Adipocyte (in vitro differentiated cells): ENCODE measurements around the gene MACO1.
A peak's percentile ranks its signal among the peaks of the same experiment; 100 is the strongest.
"Not testable (repeated sequence)": the region's sequence is repeated elsewhere in the genome, so short reads cannot be mapped to it uniquely, and the experiment has no call there.

Experiments
- DNase-seq: peaks from one replicate; pipeline ENCODE4 v3.0.0-alpha.2; 2015; ENCODE audit warnings: low read depth
- H3K27me3 ChIP-seq: replicated peaks from 2 replicates; pipeline ENCODE4 v1.7.0; 2013; ENCODE audit warnings: mild to moderate bottlenecking, low read length, moderate library complexity; ENCODE audit not compliant: control insufficient read depth, insufficient read depth
- H3K36me3 ChIP-seq: 2 replicates; pipeline ENCODE4 v1.7.0; 2013; ENCODE audit warnings: low read length, mild to moderate bottlenecking, moderate library complexity; ENCODE audit not compliant: control insufficient read depth, insufficient read depth, severe bottlenecking
- H3K4me1 ChIP-seq: 2 replicates; pipeline ENCODE4 v1.7.0; 2013; ENCODE audit warnings: mild to moderate bottlenecking, low read length, moderate library complexity; ENCODE audit not compliant: control insufficient read depth, insufficient read depth
- H3K4me3 ChIP-seq: 2 replicates; pipeline ENCODE4 v1.7.0; 2013; ENCODE audit warnings: mild to moderate bottlenecking, low read length, moderate library complexity
- H3K9ac ChIP-seq: 2 replicates; pipeline ENCODE4 v1.7.0; 2013; ENCODE audit warnings: mild to moderate bottlenecking, low read length, moderate library complexity
- H3K9me3 ChIP-seq: 2 replicates; pipeline ENCODE4 v1.7.0; 2013; ENCODE audit warnings: mild to moderate bottlenecking, low read length, moderate library complexity; ENCODE audit not compliant: control insufficient read depth

Gene MACO1, protein sequence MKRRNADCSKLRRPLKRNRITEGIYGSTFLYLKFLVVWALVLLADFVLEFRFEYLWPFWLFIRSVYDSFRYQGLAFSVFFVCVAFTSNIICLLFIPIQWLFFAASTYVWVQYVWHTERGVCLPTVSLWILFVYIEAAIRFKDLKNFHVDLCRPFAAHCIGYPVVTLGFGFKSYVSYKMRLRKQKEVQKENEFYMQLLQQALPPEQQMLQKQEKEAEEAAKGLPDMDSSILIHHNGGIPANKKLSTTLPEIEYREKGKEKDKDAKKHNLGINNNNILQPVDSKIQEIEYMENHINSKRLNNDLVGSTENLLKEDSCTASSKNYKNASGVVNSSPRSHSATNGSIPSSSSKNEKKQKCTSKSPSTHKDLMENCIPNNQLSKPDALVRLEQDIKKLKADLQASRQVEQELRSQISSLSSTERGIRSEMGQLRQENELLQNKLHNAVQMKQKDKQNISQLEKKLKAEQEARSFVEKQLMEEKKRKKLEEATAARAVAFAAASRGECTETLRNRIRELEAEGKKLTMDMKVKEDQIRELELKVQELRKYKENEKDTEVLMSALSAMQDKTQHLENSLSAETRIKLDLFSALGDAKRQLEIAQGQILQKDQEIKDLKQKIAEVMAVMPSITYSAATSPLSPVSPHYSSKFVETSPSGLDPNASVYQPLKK

DNA sequence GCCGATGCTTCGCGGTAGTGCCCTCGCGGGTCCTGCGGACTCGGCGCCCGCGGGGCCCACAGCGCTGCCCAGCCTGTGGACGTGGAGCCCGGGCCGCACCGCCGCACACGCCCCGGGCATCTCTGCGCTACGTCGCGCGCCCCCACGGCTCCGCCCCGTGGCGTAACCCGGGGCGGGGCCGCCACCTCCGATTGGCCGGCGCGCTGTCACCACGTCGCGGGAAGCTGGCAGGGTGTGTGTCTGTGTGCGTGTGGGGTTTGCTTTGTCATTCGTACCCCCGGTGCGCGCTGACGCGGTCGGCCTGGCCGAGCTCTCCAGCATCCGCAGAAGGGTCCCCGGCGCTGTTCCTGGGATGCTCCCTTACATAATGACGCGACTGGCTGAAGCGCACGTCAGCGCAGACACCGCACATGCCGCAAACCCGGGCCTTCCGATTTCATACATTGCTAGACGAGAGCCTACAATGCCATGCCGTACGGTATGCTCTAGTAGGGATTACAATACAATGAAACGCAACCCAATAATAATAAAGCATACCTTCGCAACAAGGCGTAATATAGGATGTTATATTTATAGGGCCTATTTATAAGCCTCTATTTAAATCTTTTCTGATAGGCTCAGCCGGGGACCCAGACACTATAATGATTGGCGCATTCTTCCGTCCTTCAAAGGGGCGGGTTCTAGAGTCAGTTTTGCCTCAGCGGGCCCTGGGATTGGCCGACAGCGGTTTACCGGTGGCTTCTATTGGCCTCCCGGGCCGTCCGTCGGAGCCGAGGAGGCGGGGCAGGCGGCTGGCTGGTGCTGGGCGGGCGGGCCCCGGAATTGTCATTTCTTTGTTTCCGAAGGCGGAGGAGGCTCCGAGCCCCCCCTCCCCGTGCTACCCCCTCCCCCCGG is at the start of gene MACO1:
TSS of gene MACO1 (plus strand) at position 825 of the 894 bp plus-strand sequence. CDS start 202 bp downstream, outside the sequence.
- no peaks in the 10 kb centered on the region for H3K36me3 ChIP-seq
- H3K9ac ChIP-seq, result peak within 1 kb of the TSS; percentile 95
- peak within 1 kb of the TSS; percentile 96 for H3K4me3 ChIP-seq
- peak; percentile 99 for DNase-seq
- H3K4me1 ChIP-seq, result peaks cover 40% of the 10 kb centered on the region
- no peaks in the 10 kb centered on the region for H3K27me3 ChIP-seq
- H3K9me3 ChIP-seq, result no peaks in the 10 kb centered on the region

DNA sequence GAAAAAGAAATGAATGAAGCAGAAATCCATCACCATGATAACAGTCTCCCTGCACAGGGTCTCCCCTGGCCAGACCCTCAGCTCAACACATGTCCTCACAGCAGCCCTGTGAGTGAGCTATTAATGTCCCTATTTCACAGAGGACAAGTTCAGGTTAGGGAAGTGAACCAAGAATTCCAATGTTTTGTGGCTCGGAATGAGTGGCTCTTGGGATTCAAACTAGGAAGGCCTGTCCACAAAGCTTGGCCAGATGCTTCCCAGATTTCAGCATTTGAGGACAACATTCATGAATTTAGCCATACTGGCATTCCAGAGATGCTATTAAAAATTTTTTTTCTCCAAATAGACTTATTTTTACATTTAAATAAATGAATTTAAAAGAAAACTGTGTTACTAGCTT is 48.2 kb upstream of the MACO1 start:
- H3K9me3 ChIP-seq, H3K4me3 ChIP-seq, H3K36me3 ChIP-seq, DNase-seq, H3K4me1 ChIP-seq, H3K27me3 ChIP-seq: not testable (repeated sequence)
- H3K9ac ChIP-seq, result peak overlapping the region; percentile 69

DNA sequence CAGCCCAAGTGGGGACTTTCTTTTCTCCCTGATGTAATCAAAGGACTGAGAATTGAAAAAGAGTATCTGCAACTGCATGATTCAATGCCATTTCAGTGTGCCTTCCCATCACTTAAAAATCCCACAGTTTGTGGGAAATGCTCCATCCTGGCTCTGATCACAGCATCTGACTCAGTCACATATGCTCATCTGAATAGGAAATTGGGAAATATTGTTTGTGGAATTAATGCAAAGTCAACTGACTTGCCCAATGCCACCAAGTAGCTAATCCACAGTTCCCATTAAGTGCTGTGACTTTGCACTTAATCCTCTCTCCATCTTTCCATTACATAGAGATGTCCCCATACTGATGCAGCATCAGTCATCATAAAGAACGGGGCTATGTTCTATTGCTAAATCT is 47.6 kb upstream of the MACO1 start:
- H3K4me1 ChIP-seq, H3K36me3 ChIP-seq, H3K9me3 ChIP-seq, H3K4me3 ChIP-seq, H3K27me3 ChIP-seq: not testable (repeated sequence)
- DNase-seq, result peak; percentile 20
- peak overlapping the region; percentile 69 for H3K9ac ChIP-seq

DNA sequence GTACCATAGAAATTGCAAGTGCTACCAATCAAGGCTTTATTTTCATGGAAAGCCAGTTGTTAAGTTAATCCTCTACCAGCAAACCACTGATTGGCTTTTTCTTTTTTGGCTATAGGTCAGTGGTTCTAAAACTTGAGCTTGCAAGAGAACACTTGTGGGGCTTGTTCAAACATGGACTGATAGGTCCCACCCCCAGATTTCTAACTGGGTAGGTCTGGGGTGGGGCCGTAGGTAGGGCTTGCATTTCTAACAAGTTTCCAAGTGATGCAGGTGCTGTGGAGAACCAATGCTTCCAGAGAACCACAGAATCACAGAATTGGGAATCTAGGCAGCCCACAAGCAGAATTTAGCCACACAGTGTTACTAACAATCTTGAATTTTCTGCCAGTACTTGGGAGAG is 46.8 kb upstream of the MACO1 start:
- H3K9me3 ChIP-seq, H3K36me3 ChIP-seq, H3K9ac ChIP-seq, H3K4me3 ChIP-seq, DNase-seq, H3K27me3 ChIP-seq, H3K4me1 ChIP-seq: not testable (repeated sequence)

DNA sequence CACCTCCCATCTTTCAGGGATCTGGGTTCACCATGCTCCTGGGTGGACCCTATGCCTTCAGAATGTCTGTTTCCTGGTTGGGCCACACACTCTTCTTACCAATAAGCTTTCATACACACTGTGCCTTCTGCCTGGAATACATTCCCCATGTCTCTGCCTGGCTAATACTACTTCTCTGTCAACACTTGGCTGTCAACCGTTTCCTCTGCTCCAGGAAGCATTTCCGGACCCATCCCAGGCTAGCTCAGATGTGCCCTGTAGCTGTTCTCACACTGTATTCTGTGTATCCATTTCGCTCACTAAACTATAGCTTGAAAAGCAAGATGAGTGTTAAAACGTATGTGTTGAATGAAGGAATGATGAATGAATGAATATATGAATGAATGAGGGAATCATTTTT is 43.6 kb upstream of the MACO1 start:
- not testable (repeated sequence) for H3K9me3 ChIP-seq, H3K9ac ChIP-seq, H3K36me3 ChIP-seq, H3K4me1 ChIP-seq, DNase-seq, H3K27me3 ChIP-seq, H3K4me3 ChIP-seq

DNA sequence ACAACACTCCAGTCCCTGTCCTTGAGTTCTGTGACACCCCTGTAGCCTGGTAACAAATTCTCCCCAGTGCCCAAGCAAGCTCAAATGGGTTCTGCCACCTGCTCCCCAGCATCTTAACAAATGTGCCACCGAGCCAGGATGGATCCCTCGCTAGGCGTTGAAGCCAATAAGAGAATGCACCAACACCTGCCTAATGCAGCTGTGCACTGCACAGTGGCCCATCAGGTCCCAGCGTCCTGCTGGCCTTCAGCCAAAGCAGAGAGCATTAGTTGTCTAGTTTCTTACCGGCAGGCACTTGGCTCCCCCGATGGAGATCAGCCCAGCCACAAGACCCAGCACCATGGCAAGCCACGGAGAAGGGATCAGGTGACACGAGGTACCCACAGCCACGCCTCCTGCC is 42.0 kb upstream of the MACO1 start:
- H3K36me3 ChIP-seq, H3K27me3 ChIP-seq, H3K4me3 ChIP-seq, H3K9ac ChIP-seq, DNase-seq, H3K4me1 ChIP-seq, H3K9me3 ChIP-seq: not testable (repeated sequence)

DNA sequence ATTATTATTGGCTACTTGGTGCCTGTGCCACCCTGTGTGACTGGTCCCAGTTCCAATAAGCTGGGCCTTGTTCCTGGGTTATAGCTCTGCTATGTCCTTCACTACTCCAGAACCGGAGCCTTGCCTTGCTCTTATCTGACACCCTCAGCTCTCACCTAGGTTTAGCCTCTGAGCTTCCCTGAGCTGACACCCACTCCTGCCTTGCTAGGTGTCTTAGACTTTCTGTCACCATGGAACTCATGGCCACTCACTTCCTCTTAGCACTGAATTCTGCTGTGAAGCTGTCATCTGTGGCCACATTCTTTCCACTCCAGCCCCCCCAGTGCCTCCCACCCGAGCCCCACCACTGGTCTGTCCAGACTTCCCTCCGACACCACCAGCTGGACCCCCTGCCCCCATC is 41.0 kb upstream of the MACO1 start:
- DNase-seq, result not testable (repeated sequence)

DNA sequence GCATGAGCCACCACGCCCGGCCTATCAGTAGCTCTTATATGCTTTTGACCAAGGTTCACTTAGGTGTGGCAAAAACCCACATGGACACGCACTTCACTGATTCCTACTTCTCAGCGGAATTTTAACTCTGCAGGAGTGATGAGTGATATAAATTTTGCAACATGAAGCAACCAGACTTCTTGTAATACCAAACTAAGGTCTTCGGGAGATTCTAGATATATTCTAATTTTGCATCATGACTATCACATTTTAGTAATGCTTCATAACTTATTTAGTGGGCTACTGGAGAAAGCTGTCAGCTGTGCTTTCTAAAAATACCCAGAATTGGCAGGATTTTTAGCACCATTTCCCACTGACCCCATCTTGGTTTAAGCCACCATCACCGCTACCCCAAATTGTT is 37.9 kb upstream of the MACO1 start:
- DNase-seq, result no peak
- Histone ChIP-seq H3K9ac (no peak overlapping the region), H3K4me1 (no peaks in the 10 kb centered on the region), H3K4me3 (no peak overlapping the region), H3K27me3 (no peaks in the 10 kb centered on the region), H3K9me3 (no peaks in the 10 kb centered on the region), H3K36me3 (no peaks in the 10 kb centered on the region)

More for the DNA sequence above, 41.0 kb upstream of the MACO1 start:
- H3K9ac ChIP-seq, H3K36me3 ChIP-seq, H3K27me3 ChIP-seq, H3K9me3 ChIP-seq, H3K4me1 ChIP-seq, H3K4me3 ChIP-seq: not testable (repeated sequence)

DNA sequence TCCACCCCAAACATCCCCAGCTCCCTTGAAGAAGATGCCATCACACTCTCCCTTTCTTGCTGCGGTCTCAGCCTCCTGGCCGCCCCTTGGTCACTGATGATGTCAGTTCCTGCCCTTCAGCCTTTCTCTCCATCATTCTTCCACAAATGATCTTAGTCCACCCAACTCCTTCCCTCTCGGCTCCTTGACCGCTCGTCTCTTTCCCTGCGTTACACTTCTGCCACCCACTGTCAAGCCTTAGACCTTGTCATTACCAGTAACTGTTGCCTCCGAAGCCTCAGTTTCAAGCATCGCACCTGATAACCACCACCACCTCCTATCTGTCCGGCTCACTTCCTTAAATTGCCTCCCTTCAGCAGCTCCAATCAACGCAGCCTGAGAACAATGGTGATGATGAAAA is 33.1 kb upstream of the MACO1 start:
- H3K9ac ChIP-seq, H3K9me3 ChIP-seq: not testable (repeated sequence)

DNA sequence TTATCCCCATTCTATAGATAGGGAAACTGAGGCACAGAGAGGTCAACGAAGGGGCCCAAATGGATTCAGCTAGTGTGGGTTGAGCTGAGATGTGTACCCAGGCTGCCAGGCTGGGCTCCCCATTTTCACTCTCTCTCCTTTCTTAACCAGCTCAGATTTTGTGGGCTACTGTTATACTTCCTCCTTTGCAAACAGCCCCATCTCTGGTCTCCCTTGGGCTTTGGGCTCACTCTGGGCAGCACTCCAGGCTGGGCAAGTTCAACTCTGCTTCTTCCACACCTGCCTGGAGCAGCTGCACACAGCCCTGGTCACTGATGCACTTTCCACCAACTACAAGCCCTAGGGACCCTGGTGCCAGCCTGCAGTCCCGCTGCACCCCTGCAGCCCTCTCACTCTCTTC is 32.6 kb upstream of the MACO1 start:
- not testable (repeated sequence) for H3K9ac ChIP-seq, H3K27me3 ChIP-seq, H3K4me3 ChIP-seq, H3K9me3 ChIP-seq, H3K36me3 ChIP-seq, H3K4me1 ChIP-seq, DNase-seq

More for the DNA sequence above, 33.1 kb upstream of the MACO1 start:
- not testable (repeated sequence) for H3K27me3 ChIP-seq, H3K4me1 ChIP-seq, H3K4me3 ChIP-seq, H3K36me3 ChIP-seq, DNase-seq
